IMR-90 (cell line): ENCODE data around the gene SMAD7. TPM values are rescaled to one million over a fixed set of nuclear protein-coding genes. Genes with fewer than 3 reads are reported as not detected.

Experiments
- ATAC-seq: fragments of 200-7000 bp; cut with Tn5 transposase; 2 replicates; pipeline ENCODE4 v1.9.1; 2020; ENCODE audit warnings: low read depth, mild to moderate bottlenecking, moderate library complexity
- BruUV-seq: library from RNA; stranded (reverse); fragments of 400-500 nt; replicated peaks from 2 replicates; lab custom pipeline; 2021; lab: Mats Ljungman, UMichigan
- CTCF ChIA-PET: fragments of 300-600 bp; formaldehyde crosslinking; extraction: SDS; loops from one replicate; lab custom pipeline; 2021; ENCODE audit warnings: antibody characterized with exemption; lab: Yijun Ruan, JAX
- POLR2A ChIA-PET: fragments of 300-600 bp; sonication (Branson Sonifier 250); formaldehyde crosslinking; loops from one replicate; lab custom pipeline; 2022; ENCODE audit warnings: antibody characterized with exemption; ENCODE audit not compliant: unreplicated experiment; lab: Charles Lee
- DNase-seq: peaks from one replicate; pipeline ENCODE4 v3.0.0; 2013
- H2AFZ ChIP-seq: replicated peaks from 2 replicates; pipeline ENCODE3; 2013; ENCODE audit warnings: low read length, mild to moderate bottlenecking; ENCODE audit not compliant: poor library complexity
- H2AK5ac ChIP-seq: 2 replicates; pipeline ENCODE4 v1.6.1; 2013; ENCODE audit warnings: low read depth, low read length, inconsistent platforms
- H2AK9ac ChIP-seq: replicated peaks from 2 replicates; pipeline ENCODE3; 2013; ENCODE audit warnings: mild to moderate bottlenecking, low read depth, low read length, moderate library complexity; ENCODE audit not compliant: poor library complexity
- H2BK120ac ChIP-seq: 2 replicates; pipeline ENCODE4 v1.6.1; 2013; ENCODE audit warnings: low read depth, low read length, inconsistent platforms
- H2BK15ac ChIP-seq: 3 replicates; pipeline ENCODE4 v1.6.1; 2013; ENCODE audit warnings: low read depth, low read length, inconsistent platforms
- H2BK20ac ChIP-seq: 2 replicates; pipeline ENCODE4 v1.6.1; 2013; ENCODE audit warnings: low read depth, mild to moderate bottlenecking, inconsistent platforms, low read length, moderate library complexity
- H2BK5ac ChIP-seq: 2 replicates; pipeline ENCODE4 v1.6.1; 2013; ENCODE audit warnings: mild to moderate bottlenecking, low read depth, low read length, inconsistent platforms; ENCODE audit not compliant: poor library complexity, severe bottlenecking
- H3K14ac ChIP-seq: replicated peaks from 2 replicates; pipeline ENCODE4 v1.6.1; 2013; ENCODE audit warnings: low read depth, low read length, inconsistent platforms
- H3K18ac ChIP-seq: 2 replicates; pipeline ENCODE4 v1.6.1; 2013; ENCODE audit warnings: low read depth, low read length, control low read depth
- H3K23ac ChIP-seq: 2 replicates; pipeline ENCODE4 v1.6.1; 2013; ENCODE audit warnings: low read depth, low read length, inconsistent platforms
- H3K27ac ChIP-seq: 2 replicates; pipeline ENCODE4 v1.5.1; 2013; ENCODE audit warnings: mild to moderate bottlenecking, control low read depth, low read length; ENCODE audit not compliant: insufficient read depth
- H3K27me3 ChIP-seq: 2 replicates; pipeline ENCODE4 v1.6.1; 2013; ENCODE audit warnings: low read length; ENCODE audit not compliant: control insufficient read depth, insufficient read depth
- H3K36me3 ChIP-seq: 2 replicates; pipeline ENCODE4 v1.6.1; 2013; ENCODE audit warnings: low read length, mixed read lengths; ENCODE audit not compliant: control insufficient read depth, insufficient read depth
- H3K4ac ChIP-seq: 2 replicates; pipeline ENCODE4 v1.6.1; 2013; ENCODE audit warnings: low read depth, low read length, inconsistent platforms
- H3K4me1 ChIP-seq: 2 replicates; pipeline ENCODE4 v1.6.1; 2013; ENCODE audit warnings: low read length, mixed read lengths; ENCODE audit not compliant: control insufficient read depth, insufficient read depth
- H3K4me2 ChIP-seq: 2 replicates; pipeline ENCODE4 v1.6.1; 2013; ENCODE audit warnings: low read depth, mild to moderate bottlenecking, control low read depth, low read length, moderate library complexity
- H3K4me3 ChIP-seq: 2 replicates; pipeline ENCODE4 v1.5.1; 2013; ENCODE audit warnings: low read depth, mild to moderate bottlenecking, control low read depth, low read length, moderate library complexity; ENCODE audit not compliant: insufficient read depth
- H3K56ac ChIP-seq: 2 replicates; pipeline ENCODE4 v1.6.1; 2013; ENCODE audit warnings: low read length, inconsistent platforms; ENCODE audit not compliant: insufficient read depth; ENCODE audit errors: extremely low read depth
- H3K79me1 ChIP-seq, 2 experiments: 2 replicates each; pipeline ENCODE4 v1.6.1; 2013; ENCODE audit warnings: low read length in 2 of 2, inconsistent platforms in 1 of 2, low read depth in 1 of 2
- H3K9ac ChIP-seq: 2 replicates; pipeline ENCODE4 v1.6.1; 2013; ENCODE audit warnings: low read depth, low read length, control low read depth
- H3K9me1 ChIP-seq: 2 replicates; pipeline ENCODE4 v1.6.1; 2013; ENCODE audit warnings: low read length, inconsistent platforms; ENCODE audit not compliant: insufficient read depth
- H3K9me3 ChIP-seq: 2 replicates; pipeline ENCODE4 v1.6.1; 2013; ENCODE audit warnings: low read length; ENCODE audit not compliant: control insufficient read depth, insufficient read depth
- H4K20me1 ChIP-seq: 2 replicates; pipeline ENCODE4 v1.6.1; 2013; ENCODE audit warnings: low read length, inconsistent platforms; ENCODE audit not compliant: insufficient read depth
- H4K5ac ChIP-seq: 2 replicates; pipeline ENCODE4 v1.6.1; 2013; ENCODE audit warnings: mild to moderate bottlenecking, low read depth, low read length, control low read depth
- H4K8ac ChIP-seq, 2 experiments: 2 replicates each; pipeline ENCODE4 v1.6.1; 2013; ENCODE audit warnings: low read depth in 2 of 2, low read length in 2 of 2, control low read depth in 1 of 2, inconsistent platforms in 1 of 2
- H4K91ac ChIP-seq: 2 replicates; pipeline ENCODE4 v1.6.1; 2013; ENCODE audit warnings: low read depth, low read length, inconsistent platforms; ENCODE audit not compliant: insufficient read depth
- BHLHE40 ChIP-seq: fragments of 150-350 bp; IDR thresholded peaks from 2 replicates; pipeline ENCODE4 v1.6.1; 2016; ENCODE audit warnings: mild to moderate bottlenecking, low read depth, low read length
- CEBPB ChIP-seq: IDR thresholded peaks from 2 replicates; pipeline ENCODE4 v1.6.1; 2012; ENCODE audit warnings: low read depth, low read length, improper control_type of control experiment
- CHD1 ChIP-seq: IDR thresholded peaks from 2 replicates; pipeline ENCODE4 v1.6.1; 2012; ENCODE audit warnings: low read depth, low read length, improper control_type of control experiment
- FOS ChIP-seq: fragments of 150-350 bp; IDR thresholded peaks from 2 replicates; pipeline ENCODE4 v1.6.1; 2016; ENCODE audit warnings: low read depth, low read length
- MAZ ChIP-seq: IDR thresholded peaks from 2 replicates; pipeline ENCODE4 v1.6.1; 2012; ENCODE audit warnings: low read depth, mild to moderate bottlenecking, low read length, improper control_type of control experiment, moderate library complexity, borderline replicate concordance
- MXI1 ChIP-seq: IDR thresholded peaks from 2 replicates; pipeline ENCODE4 v1.6.1; 2012; ENCODE audit warnings: low read depth, mild to moderate bottlenecking, low read length, moderate library complexity, borderline replicate concordance
- NFE2L2 ChIP-seq: fragments of 150-350 bp; IDR thresholded peaks from 2 replicates; pipeline ENCODE4 v1.6.1; 2016; ENCODE audit warnings: low read depth, mild to moderate bottlenecking, low read length
- POLR2A ChIP-seq: IDR thresholded peaks from 2 replicates; pipeline ENCODE4 v1.6.1; 2012; ENCODE audit warnings: mild to moderate bottlenecking, low read depth, low read length
- RCOR1 ChIP-seq: IDR thresholded peaks from 2 replicates; pipeline ENCODE4 v1.6.1; 2012; ENCODE audit warnings: mild to moderate bottlenecking, low read length, improper control_type of control experiment; ENCODE audit not compliant: insufficient replicate concordance
- RFX5 ChIP-seq: IDR thresholded peaks from 2 replicates; pipeline ENCODE4 v1.8.0; 2012; ENCODE audit warnings: low read depth, mild to moderate bottlenecking, low read length, moderate library complexity
- SMC3 ChIP-seq: fragments of 150-350 bp; IDR thresholded peaks from 2 replicates; pipeline ENCODE4 v1.6.1; 2016; ENCODE audit warnings: low read depth, mild to moderate bottlenecking, antibody characterized with exemption, low read length, moderate library complexity
- WGBS, 2 experiments: methylation state at CpG; one replicate each; pipeline versions ENCODE4 v1.1.5 to v1.1.7; 2013; ENCODE audit warnings: missing lambda C conversion rate in 2 of 2; ENCODE audit not compliant: insufficient read length in 1 of 2; ENCODE audit errors: extremely low coverage in 2 of 2; 5-methylcytosine and 5-hydroxymethylcytosine counted together
- dilution Hi-C: fragments of 300-500 bp; cut with HindIII; formaldehyde crosslinking; loops from one replicate; pipeline ENCODE4 v1.14.3; 2018; ENCODE audit warnings: low sequenced_read_pairs; ENCODE audit not compliant: unreplicated experiment
- in situ Hi-C: fragments of 300-500 bp; cut with MboI; formaldehyde crosslinking; loops from 3 replicates; pipeline ENCODE4 v1.14.3; 2019; ENCODE audit warnings: low sequenced_read_pairs, inconsistent platforms, mixed read lengths
- intact Hi-C: fragments of 100-400 bp; cut with micrococcal nuclease; formaldehyde crosslinking; loops from 2 replicates; pipeline ENCODE4 v1.10.0; 2022
- polyA plus RNA-seq, 3 experiments: library from polyadenylated mRNA; depleted of rRNA; stranded (reverse); fragments of >200 nt; gene quantifications; 2 replicates each; pipeline ENCODE4 v1.2.3, GENCODE V29; 2012; ENCODE audit warnings: low replicate concordance in 1 of 3
- total RNA-seq: library from RNA; depleted of rRNA; stranded (reverse); fragments of >200 nt; gene quantifications from 2 replicates; pipeline ENCODE4 v1.2.3, GENCODE V29; 2012
- TF ChIP-seq, protein P1 (sequence below): fragments of 150-350 bp; IDR thresholded peaks from 2 replicates; pipeline ENCODE4 v1.6.1; 2016; ENCODE audit warnings: low read depth, mild to moderate bottlenecking, low read length, moderate library complexity, borderline replicate concordance
- TF ChIP-seq, protein P2 (sequence below): fragments of 150-350 bp; IDR thresholded peaks from 2 replicates; pipeline ENCODE4 v1.6.1; 2017; ENCODE audit warnings: mild to moderate bottlenecking, antibody characterized with exemption, low read length, low read depth
- TF ChIP-seq, protein P3 (sequence below): conservative IDR thresholded peaks from 2 replicates; pipeline ENCODE4 v1.5.1; 2012; ENCODE audit warnings: mild to moderate bottlenecking, low read depth, low read length, improper control_type of control experiment

Gene SMAD7
- total and polyA plus RNA-seq, 2 of the 4 experiments (the other 2 are of a cell fraction), result 15.8 to 17.6 TPM

DNA sequence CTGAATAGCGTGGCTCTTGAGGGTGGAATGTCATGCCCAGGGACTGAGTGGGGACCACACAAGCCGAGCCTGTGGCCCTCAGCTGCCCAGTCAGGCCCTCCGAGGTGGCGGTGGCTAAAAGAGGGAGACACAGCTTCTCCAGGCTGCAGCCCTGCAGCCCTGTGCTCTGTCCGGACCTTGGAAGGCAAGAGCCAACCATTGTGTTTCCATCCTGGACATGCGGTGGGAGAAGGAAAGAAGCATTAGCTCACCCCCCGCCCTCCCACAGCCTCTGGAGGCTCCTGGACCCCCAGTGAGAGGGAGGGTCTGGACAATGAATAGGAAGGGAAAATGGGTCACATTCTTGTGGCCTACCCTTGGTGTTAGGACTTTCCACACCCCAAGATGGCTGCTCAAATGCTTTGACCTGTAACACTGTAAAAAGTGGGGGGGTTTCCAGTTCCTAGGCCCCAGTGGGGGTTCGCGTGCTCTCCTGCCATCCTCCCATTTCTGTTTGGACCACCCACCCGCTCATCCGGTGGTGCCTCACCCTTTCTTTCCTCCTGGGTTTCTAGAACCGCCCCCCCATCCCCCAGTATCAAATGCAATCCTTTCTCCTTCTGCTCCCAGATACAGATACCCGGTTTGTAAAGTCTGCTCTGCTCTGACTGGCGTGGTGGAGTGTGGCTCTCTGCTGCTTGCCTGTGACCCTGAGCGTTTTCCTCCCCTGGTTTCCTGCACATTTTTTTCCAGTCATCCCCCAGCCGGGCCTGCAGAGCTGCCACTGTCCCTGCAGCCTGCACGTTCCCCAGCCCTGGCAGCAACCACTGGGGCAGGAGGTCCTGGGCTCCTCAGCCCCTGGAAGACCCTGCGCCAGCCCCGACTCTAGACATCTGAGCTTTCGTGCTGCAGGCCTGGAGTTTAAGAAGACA, 36.3 kb upstream of the SMAD7 start:
- Histone ChIP-seq H4K5ac (no peak overlapping the region), H2AK5ac (no peak overlapping the region), H3K9me3 (no peaks in the 10 kb centered on the region), H3K18ac (no peak overlapping the region), H2AK9ac (no peak overlapping the region), H3K56ac (no peak overlapping the region), H2BK20ac (no peak overlapping the region; the same call in 1 of the 2 replicates), H2BK15ac (no peak overlapping the region), H3K14ac (no peak overlapping the region), H4K20me1 (no peaks in the 10 kb centered on the region), H3K4ac (no peak overlapping the region), H2BK120ac (no peak overlapping the region), H3K4me1 (peaks cover 17% of the 10 kb centered on the region), H2BK5ac (no peak overlapping the region), H4K91ac (no peak overlapping the region), H3K23ac (no peak overlapping the region), H3K36me3 (no peaks in the 10 kb centered on the region), H3K4me3 (no peak overlapping the region), H3K27ac (no peak overlapping the region), H2AFZ (no peak overlapping the region), H3K4me2 (no peak overlapping the region), H3K79me1 (peaks cover 0 to 8% of the 10 kb centered on the region in 2 experiments; a peak in 2 of 4 replicates), H3K9me1 (peaks cover 23% of the 10 kb centered on the region), H4K8ac (no peak overlapping the region), H3K9ac (no peak overlapping the region), H3K27me3 (no peaks in the 10 kb centered on the region)
- DNase-seq (no peak), ATAC-seq (no peak)
- dilution Hi-C loops, result no loop called here
- intact Hi-C loops, result no loop called here
- in situ Hi-C loops, result no loop called here
- ChIA-PET POLR2A (no interaction called here), CTCF (interaction anchor here (0.6 kb wide), 1 partner anchor 249 kb away, joined by 3 read pairs; no protein-coding TSS in a partner anchor)
- BruUV-seq, result no TSS peak
- WGBS, 2 experiments, result 95% methylated on average over 6 of the region's 20 CpGs; no CpG with 5 or more reads in 1 of the 2 experiments
- no peak for TF ChIP-seq BHLHE40
- no peak for TF ChIP-seq CHD1
- no peak for TF ChIP-seq FOS
- TF ChIP-seq MAZ, result no peak
- TF ChIP-seq, protein P1, sequence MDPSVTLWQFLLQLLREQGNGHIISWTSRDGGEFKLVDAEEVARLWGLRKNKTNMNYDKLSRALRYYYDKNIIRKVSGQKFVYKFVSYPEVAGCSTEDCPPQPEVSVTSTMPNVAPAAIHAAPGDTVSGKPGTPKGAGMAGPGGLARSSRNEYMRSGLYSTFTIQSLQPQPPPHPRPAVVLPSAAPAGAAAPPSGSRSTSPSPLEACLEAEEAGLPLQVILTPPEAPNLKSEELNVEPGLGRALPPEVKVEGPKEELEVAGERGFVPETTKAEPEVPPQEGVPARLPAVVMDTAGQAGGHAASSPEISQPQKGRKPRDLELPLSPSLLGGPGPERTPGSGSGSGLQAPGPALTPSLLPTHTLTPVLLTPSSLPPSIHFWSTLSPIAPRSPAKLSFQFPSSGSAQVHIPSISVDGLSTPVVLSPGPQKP, result no peak
- no peak for TF ChIP-seq POLR2A
- TF ChIP-seq, protein P2, sequence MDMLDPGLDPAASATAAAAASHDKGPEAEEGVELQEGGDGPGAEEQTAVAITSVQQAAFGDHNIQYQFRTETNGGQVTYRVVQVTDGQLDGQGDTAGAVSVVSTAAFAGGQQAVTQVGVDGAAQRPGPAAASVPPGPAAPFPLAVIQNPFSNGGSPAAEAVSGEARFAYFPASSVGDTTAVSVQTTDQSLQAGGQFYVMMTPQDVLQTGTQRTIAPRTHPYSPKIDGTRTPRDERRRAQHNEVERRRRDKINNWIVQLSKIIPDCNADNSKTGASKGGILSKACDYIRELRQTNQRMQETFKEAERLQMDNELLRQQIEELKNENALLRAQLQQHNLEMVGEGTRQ, result no peak
- TF ChIP-seq, protein P3, sequence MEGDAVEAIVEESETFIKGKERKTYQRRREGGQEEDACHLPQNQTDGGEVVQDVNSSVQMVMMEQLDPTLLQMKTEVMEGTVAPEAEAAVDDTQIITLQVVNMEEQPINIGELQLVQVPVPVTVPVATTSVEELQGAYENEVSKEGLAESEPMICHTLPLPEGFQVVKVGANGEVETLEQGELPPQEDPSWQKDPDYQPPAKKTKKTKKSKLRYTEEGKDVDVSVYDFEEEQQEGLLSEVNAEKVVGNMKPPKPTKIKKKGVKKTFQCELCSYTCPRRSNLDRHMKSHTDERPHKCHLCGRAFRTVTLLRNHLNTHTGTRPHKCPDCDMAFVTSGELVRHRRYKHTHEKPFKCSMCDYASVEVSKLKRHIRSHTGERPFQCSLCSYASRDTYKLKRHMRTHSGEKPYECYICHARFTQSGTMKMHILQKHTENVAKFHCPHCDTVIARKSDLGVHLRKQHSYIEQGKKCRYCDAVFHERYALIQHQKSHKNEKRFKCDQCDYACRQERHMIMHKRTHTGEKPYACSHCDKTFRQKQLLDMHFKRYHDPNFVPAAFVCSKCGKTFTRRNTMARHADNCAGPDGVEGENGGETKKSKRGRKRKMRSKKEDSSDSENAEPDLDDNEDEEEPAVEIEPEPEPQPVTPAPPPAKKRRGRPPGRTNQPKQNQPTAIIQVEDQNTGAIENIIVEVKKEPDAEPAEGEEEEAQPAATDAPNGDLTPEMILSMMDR, result no peak
- no peak for TF ChIP-seq SMC3
- no peak for TF ChIP-seq RCOR1
- TF ChIP-seq RFX5, result no peak
- TF ChIP-seq MXI1, result no peak
- TF ChIP-seq CEBPB, result no peak
- no peak for TF ChIP-seq NFE2L2
